Fibroblast of the aortic adventitia (primary cell): Measurements from ENCODE around the gene CROCC2. TPM values are rescaled to one million over a fixed set of nuclear protein-coding genes. Genes with fewer than 3 reads are reported as not detected.

Experiments
- DNase-seq: peaks from one replicate; pipeline ENCODE4 v3.0.0-alpha.2; 2010; ENCODE audit warnings: low read depth
- H3K4me3 ChIP-seq: 2 replicates; pipeline ENCODE4 v1.5.1; 2011; ENCODE audit warnings: low read depth, mild to moderate bottlenecking, control low read depth, low read length, moderate library complexity
- total RNA-seq: library from RNA; depleted of rRNA; stranded (reverse); fragments of >200 nt; gene quantifications from 2 replicates; pipeline ENCODE4 v1.2.3, GENCODE V29; 2012; ENCODE audit warnings: low replicate concordance
- TF ChIP-seq, protein P1 (sequence below): IDR thresholded peaks from 2 replicates; pipeline ENCODE4 v1.5.1; 2011; ENCODE audit warnings: mild to moderate bottlenecking, low read length, control low read depth, inconsistent platforms; ENCODE audit not compliant: insufficient read depth

Gene CROCC2
- total RNA-seq, 1 donor = under 0.01 TPM

DNA sequence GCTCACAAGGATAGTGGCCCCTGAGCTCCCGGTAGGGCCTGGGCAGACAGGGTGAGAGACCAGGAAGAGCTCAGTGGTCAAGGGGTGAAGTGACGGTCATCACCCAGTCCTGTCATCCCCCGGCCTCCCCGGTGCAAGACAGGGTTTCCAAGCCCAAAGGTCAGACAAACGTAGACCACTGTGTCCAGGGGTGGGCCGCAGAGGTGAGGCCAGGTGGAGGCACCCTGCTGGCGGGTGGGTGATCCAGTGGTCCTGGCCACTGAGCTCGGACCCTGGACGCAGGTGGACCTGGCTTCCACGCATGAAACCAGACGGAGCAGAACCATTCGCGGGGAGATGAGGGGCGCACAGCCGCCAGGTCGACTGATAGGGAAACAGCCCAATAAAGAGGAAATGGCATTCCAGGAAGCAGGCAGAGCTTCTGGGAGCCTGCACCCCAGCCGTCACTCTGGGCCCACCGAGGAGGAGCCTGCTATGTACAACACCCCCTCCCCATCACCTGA, 77.9 kb downstream of the CROCC2 start:
- TF ChIP-seq, protein P1, sequence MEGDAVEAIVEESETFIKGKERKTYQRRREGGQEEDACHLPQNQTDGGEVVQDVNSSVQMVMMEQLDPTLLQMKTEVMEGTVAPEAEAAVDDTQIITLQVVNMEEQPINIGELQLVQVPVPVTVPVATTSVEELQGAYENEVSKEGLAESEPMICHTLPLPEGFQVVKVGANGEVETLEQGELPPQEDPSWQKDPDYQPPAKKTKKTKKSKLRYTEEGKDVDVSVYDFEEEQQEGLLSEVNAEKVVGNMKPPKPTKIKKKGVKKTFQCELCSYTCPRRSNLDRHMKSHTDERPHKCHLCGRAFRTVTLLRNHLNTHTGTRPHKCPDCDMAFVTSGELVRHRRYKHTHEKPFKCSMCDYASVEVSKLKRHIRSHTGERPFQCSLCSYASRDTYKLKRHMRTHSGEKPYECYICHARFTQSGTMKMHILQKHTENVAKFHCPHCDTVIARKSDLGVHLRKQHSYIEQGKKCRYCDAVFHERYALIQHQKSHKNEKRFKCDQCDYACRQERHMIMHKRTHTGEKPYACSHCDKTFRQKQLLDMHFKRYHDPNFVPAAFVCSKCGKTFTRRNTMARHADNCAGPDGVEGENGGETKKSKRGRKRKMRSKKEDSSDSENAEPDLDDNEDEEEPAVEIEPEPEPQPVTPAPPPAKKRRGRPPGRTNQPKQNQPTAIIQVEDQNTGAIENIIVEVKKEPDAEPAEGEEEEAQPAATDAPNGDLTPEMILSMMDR = no peak
- DNase-seq = no peak
- no peak overlapping the region for H3K4me3 ChIP-seq

DNA sequence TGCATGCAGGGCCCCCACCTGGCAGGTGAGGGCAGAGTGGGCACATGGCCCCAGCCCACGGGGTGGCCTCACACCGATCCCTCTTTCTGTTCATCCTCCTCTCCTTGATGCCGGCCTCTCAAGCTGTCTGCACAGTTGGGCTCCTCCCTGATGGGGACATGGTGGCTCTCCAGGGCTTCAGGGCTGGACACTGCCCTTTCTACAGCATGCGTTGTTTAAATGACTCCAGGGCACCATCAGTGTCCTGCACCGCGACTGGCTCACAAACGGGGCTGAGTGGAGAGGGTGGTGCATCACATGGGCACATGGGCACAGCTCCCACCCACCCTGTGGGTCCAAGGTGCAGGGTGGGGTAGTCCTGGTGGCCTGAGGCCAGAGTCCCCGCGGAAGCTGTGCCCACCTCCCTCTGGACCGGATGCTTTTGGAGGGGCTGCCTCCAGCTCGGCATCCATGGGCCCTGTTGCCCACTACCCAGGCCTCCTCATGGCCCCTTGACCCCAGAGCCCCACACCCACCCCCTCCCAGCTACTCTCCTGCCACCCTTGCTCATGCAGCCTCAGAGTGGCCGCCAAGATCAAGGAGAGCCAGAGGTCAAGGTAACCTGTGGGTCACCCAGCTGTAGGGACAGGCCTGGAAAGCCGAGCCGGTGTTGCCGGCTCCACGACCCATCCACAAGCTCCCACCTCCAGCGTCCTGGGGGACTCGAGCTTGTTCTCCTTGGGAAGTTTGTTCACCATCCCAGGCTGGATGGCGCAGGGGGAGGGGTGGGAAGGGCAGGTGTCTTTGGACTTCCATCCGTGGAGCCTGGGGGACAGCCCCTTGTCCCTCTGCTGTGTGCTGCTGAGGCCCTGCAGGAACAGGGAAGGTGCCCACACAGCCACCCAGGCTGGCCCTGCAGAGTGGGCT, 80.0 kb downstream of the CROCC2 start:
- TF ChIP-seq, protein P1 = no peak
- DNase-seq = no peak
- H3K4me3 ChIP-seq = no peak overlapping the region

DNA sequence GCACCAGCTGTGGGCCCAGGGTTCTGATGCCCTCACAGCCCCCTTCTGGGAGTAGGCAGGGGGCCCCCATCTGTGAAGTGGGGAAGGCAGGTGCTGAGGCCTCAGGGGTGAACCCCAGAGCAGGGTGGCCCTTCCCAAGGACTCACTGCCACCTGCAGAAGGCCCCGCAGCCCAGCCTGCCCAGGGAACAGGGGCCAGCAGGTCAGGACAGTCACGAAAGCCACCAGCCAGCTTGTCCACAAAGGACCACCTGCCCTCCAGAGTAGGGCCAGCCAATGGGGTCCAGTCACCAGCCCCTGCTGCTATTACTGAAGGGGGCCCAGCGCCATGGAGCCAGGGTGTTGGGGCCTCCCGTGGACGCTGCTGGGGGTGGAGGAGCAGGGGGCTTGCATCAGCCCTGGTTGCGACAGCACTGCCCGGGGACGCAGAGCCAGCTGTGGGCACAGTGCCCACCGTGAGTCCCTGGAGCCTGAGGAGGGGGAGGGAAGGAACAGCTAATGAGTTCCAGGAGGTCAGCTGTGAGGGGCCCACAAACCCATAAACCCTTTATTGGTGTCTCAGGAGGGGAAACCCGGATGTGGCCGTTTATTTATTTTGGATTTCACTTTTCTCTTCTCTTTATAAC, 80.8 kb downstream of the CROCC2 start:
- TF ChIP-seq, protein P1 = no peak
- peak; percentile 88 for DNase-seq
- H3K4me3 ChIP-seq = no peak overlapping the region

DNA sequence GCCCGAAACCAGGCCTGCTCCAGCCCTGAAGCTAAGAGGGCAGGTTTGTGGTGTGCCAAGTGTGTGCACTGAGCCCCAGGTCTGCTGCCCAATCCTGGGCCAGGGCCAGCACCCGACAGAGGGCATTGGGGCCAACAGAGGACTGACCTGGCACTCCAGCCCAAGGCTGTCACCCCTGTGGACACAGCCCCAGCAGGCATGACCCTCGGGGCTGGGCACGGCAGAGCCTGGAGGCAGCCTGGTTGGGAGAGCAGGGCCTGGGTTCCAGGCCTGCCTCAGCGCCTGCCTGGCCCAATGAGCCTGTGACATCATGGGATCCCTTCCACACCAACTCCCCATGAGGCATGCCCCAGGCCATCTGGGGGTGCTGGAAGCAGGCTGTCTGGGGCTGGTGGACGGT, 81.5 kb downstream of the CROCC2 start:
- TF ChIP-seq, protein P1 = no peak
- no peak for DNase-seq

DNA sequence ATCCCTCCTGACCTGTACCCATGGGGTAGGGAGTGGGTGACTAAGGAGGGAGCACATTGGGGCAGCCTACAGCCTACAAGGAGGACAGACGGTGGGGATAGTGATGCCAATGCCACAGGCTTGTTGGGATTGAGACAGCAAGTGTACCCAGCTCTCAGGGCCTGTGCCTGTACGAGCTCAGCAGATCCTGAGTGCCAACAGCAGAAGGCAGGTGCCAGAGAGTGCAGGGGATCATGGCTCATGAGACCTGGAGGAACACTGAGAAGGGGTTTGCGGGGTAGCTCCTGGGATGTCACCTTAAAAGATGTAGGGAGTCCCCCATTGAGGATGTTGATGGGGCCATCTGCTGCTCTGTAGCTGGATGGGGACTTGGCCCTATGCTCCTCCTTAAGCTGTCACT, 82.0 kb downstream of the CROCC2 start:
- no peak overlapping the region for H3K4me3 ChIP-seq
- TF ChIP-seq, protein P1 = no peak
- DNase-seq = peak; percentile 44

More for the DNA sequence above, 81.5 kb downstream of the CROCC2 start:
- no peak overlapping the region for H3K4me3 ChIP-seq

DNA sequence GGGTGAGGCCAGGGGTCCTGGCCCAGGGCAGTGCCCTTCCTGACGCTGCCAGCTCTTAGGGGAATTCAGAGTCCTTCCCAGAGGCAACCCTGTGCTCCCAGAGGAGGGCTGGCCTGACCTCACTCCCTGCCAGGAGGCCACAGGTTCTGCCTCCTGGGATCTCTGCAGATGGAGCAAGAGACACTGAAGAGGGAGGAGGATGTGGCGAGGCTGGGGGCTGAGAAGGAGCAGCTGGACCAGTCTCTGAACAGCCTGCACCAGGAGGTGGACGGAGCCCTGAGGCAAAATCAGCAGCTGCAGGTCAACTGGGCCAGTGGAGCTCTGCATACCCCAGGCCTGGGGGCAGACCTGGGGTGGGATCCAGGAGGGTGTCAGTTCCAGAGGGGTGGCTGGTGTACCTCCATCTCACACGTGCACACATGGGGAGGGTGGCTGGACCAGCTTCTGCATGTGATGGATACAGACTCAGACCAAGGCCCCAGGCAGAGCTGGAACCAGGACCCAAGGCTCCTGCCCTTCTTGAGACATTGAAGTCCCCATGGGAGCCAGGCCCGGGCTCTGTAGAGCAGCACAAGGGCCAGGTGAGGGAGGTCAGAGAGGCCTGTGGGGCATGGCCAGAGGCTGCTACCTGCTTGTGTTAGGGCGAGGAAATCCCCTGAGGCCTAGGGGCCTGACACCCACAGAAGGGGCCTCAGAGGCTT, 82.6 kb downstream of the CROCC2 start:
- TF ChIP-seq, protein P1 = no peak
- DNase-seq = no peak
- no peak overlapping the region for H3K4me3 ChIP-seq
